ENCODE results near the gene TRA2B. TPM values are rescaled to one million over a fixed set of nuclear protein-coding genes. Genes with fewer than 3 reads are reported as not detected.

TRA2B gene
- total RNA-seq, 1 experiment from 2014 or later, result 172 TPM

GRCh38 chr3:185929192-185930151 lies 8.3 kb downstream of the TRA2B start:
- POLR2A ChIA-PET, result no interaction called here
- Histone ChIP-seq H3K9me3 (ENCODE audit: control insufficient read depth in 1 of 2, insufficient read depth in 1 of 2, low read depth in 1 of 2, low read length in 2 of 2) (no peaks in the 10 kb centered on the region), H3K9me2 (ENCODE audit: insufficient read depth) (no peaks in the 10 kb centered on the region), H3K27ac (ENCODE audit: low read depth, low read length) (no peak overlapping the region), H4K20me1 (ENCODE audit: insufficient read depth) (peaks cover 99% of the 10 kb centered on the region), H3K79me2 (ENCODE audit: insufficient read depth, low read length) (peaks cover 100% of the 10 kb centered on the region), H3K36me3 (ENCODE audit: control insufficient read depth in 1 of 2, insufficient read depth in 2 of 2, low read length in 2 of 2) (peaks cover 38 to 76% of the 10 kb centered on the region in 2 experiments), H3K9ac (ENCODE audit: low read length) (no peak overlapping the region), H3K4me3 (replicated peaks in 1 of 2; ENCODE audit: low read depth in 1 of 2, low read length in 2 of 2) (no peak overlapping the region), H2AFZ (ENCODE audit: low read depth, low read length, poor library complexity, severe bottlenecking) (no peak overlapping the region), H3K27me3 (ENCODE audit: insufficient read depth, low read length) (no peaks in the 10 kb centered on the region), H3K4me2 (ENCODE audit: low read length) (no peak overlapping the region), H3K4me1 (ENCODE audit: control insufficient read depth in 1 of 2, insufficient read depth in 2 of 2, low read length in 2 of 2) (peaks cover 13 to 49% of the 10 kb centered on the region in 2 experiments; a peak in 3 of 4 replicates)
- ATAC-seq (no peak), DNase-seq (ENCODE audit: low read depth, low spot score) (no peak)
- intact Hi-C loops (cut with micrococcal nuclease), result no loop called here
- CTCF ChIA-PET, result interaction anchor here (1.1 kb wide), 1 partner anchor 14 kb away, joined by 6 read pairs; no protein-coding TSS in a partner anchor
- TF ChIP-seq YY1 (IDR thresholded peaks at IDR 0.05; ENCODE audit: extremely low read depth, insufficient replicate concordance, low read depth, low read length) (no peak), ZBTB33 (IDR thresholded peaks at IDR 0.05; ENCODE audit: extremely low read depth, insufficient replicate concordance, low read length) (no peak), SP1 (IDR thresholded peaks at IDR 0.05; ENCODE audit: low read depth) (no peak), SIN3A (IDR thresholded peaks at IDR 0.05; ENCODE audit: low read depth) (no peak), JUND (IDR thresholded peaks at IDR 0.05) (no peak), SRF (IDR thresholded peaks at IDR 0.05; ENCODE audit: low read depth) (no peak), EZH2 (IDR thresholded peaks at IDR 0.05) (no peak), TCF7L2 (IDR thresholded peaks at IDR 0.05; ENCODE audit: borderline replicate concordance, extremely low read depth, insufficient read depth, insufficient read length) (no peak), ELF1 (IDR thresholded peaks at IDR 0.05; ENCODE audit: borderline replicate concordance, low read depth) (no peak), ZNF274 (IDR thresholded peaks at IDR 0.05; ENCODE audit: low read depth, low read length) (no peak), ZFX (IDR thresholded peaks at IDR 0.05) (no peak), REST (IDR thresholded peaks at IDR 0.05; ENCODE audit: low read depth) (no peak), FOSL1 (IDR thresholded peaks at IDR 0.05; ENCODE audit: low read depth) (no peak), CTCF (IDR thresholded peaks at IDR 0.05 in 2 of 3, conservative IDR thresholded peaks at IDR 0.05 in 1 of 3; ENCODE audit: borderline replicate concordance in 1 of 3, insufficient read depth in 1 of 3, low read depth in 2 of 3, low read length in 2 of 3) (no peak), POLR2A (IDR thresholded peaks at IDR 0.05; ENCODE audit: borderline replicate concordance, extremely low read depth, insufficient read depth, insufficient read length) (no peak), CBX3 (IDR thresholded peaks at IDR 0.05; ENCODE audit: low read depth) (no peak), RAD21 (IDR thresholded peaks at IDR 0.05; ENCODE audit: low read depth) (no peak), CEBPB (IDR thresholded peaks at IDR 0.05; ENCODE audit: low read depth) (no peak)
- no TSS peak for BruUV-seq (replicated peaks)
- RAD21 ChIA-PET (ENCODE audit: low non-redundant PET in 1 of 2, low total read pairs in 2 of 2, uncharacterized antibody in 2 of 2, unreplicated experiment in 2 of 2), result no interaction called here

Measured in HCT116 (cell line).